ENCODE results near the gene SELENOP. TPM values are rescaled to one million over a fixed set of nuclear protein-coding genes. Genes with fewer than 3 reads are reported as not detected.

The SELENOP gene
- total RNA-seq, 2 experiments from 2014 or later, result not detected

DNA sequence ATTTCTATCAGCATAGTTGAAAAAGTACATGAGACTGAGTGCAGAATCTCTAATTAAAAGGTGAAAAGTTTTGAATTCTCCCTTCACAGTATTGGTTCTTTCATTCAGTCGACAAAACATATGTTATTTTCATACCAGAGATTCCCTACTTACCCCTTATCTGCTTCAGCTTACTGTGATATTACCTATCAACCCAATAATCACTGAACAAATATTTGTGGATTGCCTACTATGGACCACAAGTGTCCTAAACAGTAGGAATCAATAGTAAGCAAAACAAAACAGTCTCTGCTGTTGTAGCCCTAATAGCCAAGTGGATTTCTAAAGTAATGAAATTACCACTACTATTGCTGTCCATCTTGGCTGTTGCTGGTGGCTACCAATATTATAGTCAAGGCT, 43.6 kb downstream of the SELENOP start:
- no peak overlapping the region for H3K27ac Mint-ChIP-seq
- ChIA-PET CTCF (interaction anchor here (1.1 kb wide), 1 partner anchor 345 kb away, joined by 5 read pairs; the partner anchor contains the start of gene GHR), POLR2A (interaction anchor here (0.6 kb wide), 1 partner anchor 425 kb away, joined by 3 read pairs; no protein-coding TSS in a partner anchor)
- H3K27me3 Mint-ChIP-seq, result peaks cover 3% of the 10 kb centered on the region
- H3K9me3 Mint-ChIP-seq, result no peaks in the 10 kb centered on the region
- no peaks in the 10 kb centered on the region for H3K36me3 Mint-ChIP-seq (ENCODE audit: low read depth)
- H3K4me1 Mint-ChIP-seq, result no peaks in the 10 kb centered on the region
- no peak for DNase-seq
- H3K4me3 Mint-ChIP-seq, result no peak overlapping the region

DNA sequence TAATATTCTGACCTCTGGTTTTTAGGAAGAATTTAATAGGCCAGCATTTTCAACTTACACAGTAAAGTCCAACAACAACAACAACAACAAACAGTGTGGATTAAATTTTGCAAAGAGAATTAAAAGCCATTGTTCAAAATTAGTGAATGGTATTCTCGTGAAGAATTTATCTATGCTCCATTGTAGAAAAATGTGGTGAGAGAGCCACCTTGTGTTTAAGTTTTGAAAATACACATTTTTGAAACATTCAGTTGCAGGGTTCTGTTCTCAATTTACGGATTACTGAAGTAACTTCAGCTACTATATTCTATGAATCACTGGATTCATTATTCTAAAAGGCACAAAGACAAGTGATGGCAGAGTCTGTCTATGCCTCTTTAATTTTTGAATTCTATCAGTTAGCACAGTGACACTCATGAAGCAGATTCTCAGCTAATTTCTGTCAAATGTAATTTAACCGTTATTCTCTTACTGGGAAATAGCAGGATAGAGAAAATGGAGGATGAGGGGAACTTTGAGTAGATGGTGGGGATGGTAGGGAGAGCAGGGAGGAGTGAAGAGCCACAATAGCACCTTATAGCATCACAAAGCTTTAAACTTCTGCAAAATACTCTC, 44.1 kb downstream of the SELENOP start:
- H3K36me3 Mint-ChIP-seq (ENCODE audit: low read depth), result no peaks in the 10 kb centered on the region
- H3K4me1 Mint-ChIP-seq, result no peaks in the 10 kb centered on the region
- no peaks in the 10 kb centered on the region for H3K9me3 Mint-ChIP-seq
- H3K27me3 Mint-ChIP-seq, result peaks cover 3% of the 10 kb centered on the region
- no peak overlapping the region for H3K27ac Mint-ChIP-seq
- DNase-seq, result peak; percentile 7
- ChIA-PET POLR2A (interaction anchor here (0.6 kb wide), 1 partner anchor 426 kb away, joined by 3 read pairs; no protein-coding TSS in a partner anchor), CTCF (interaction anchor here (1.1 kb wide), 1 partner anchor 345 kb away, joined by 5 read pairs; the partner anchor contains the start of gene GHR)
- H3K4me3 Mint-ChIP-seq, result no peak overlapping the region

DNA sequence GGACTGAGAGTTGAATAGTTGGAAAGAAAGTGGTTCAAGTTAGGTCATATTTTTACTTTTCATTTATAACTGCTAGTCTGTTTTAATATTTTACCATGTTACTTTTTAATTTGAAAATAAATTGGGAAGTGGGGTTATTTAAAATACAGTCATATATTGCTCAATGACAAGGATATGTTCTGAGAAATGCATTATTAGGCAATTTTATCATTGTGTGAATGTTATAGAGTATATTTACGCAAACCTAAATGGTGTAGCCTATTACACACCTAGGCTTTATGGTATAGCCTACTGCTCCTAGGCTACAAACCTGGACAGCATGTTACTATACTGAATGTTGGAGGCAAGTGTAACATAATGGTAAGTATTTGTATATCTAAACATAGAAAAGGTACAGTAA, 49.9 kb downstream of the SELENOP start:
- Mint-ChIP-seq H3K4me1 (peaks cover 14% of the 10 kb centered on the region), H3K9me3 (no peaks in the 10 kb centered on the region), H3K27me3 (peaks cover 12% of the 10 kb centered on the region), H3K27ac (no peak overlapping the region), H3K36me3 (ENCODE audit: low read depth) (peaks cover 2% of the 10 kb centered on the region), H3K4me3 (no peak overlapping the region)
- ChIA-PET POLR2A (no interaction called here), CTCF (no interaction called here)
- no peak for DNase-seq

- Mint-ChIP-seq H3K36me3 (ENCODE audit: low read depth) (peaks cover 2% of the 10 kb centered on the region), H3K27me3 (peaks cover 11% of the 10 kb centered on the region), H3K4me3 (no peak overlapping the region), H3K9me3 (no peaks in the 10 kb centered on the region), H3K27ac (no peak overlapping the region), H3K4me1 (peaks cover 17% of the 10 kb centered on the region)
- ChIA-PET CTCF (no interaction called here), POLR2A (no interaction called here)
- DNase-seq, result no peak
These were observed 51.3 kb downstream of the SELENOP start for GRCh38 chr5:42760426-42760825.

DNA sequence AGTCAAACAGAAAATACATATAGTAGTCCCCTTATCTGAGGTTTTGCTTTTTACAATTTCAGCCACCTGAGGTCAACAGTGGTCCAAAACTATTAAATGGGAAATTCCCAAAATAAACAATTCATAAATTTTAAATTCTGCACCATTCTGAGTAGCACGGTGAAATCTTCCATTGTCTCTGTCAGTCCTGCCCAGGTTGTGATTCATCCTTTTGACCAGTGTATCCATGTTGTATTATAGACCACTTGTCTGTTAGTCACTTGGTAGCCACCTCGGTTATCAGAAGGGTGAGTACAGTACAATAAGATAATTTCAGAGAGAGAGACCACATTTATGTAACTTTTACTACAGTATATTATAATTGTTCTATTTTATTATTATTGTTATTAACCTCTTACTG, 52.2 kb downstream of the SELENOP start:
- Mint-ChIP-seq H3K4me1 (peaks cover 17% of the 10 kb centered on the region), H3K27me3 (peaks cover 13% of the 10 kb centered on the region), H3K36me3 (ENCODE audit: low read depth) (peaks cover 2% of the 10 kb centered on the region), H3K27ac (no peak overlapping the region), H3K9me3 (no peaks in the 10 kb centered on the region), H3K4me3 (no peak overlapping the region)
- ChIA-PET CTCF (no interaction called here), POLR2A (no interaction called here)
- no peak for DNase-seq

- Mint-ChIP-seq H3K27ac (peak within 1 kb of the TSS; percentile 64), H3K27me3 (peaks cover 15% of the 10 kb centered on the region), H3K4me1 (peaks cover 17% of the 10 kb centered on the region), H3K36me3 (ENCODE audit: low read depth) (peaks cover 2% of the 10 kb centered on the region), H3K4me3 (peak within 1 kb of the TSS; percentile 78), H3K9me3 (no peaks in the 10 kb centered on the region)
- peak; percentile 64 for DNase-seq
- POLR2A ChIA-PET, result no interaction called here
- CTCF ChIA-PET, result interaction anchor here (0.9 kb wide), 1 partner anchor 12 kb away, joined by 4 read pairs; no protein-coding TSS in a partner anchor
These were observed 54.8 kb downstream of the SELENOP start, which contains the start of gene CCDC152 for GRCh38 chr5:42756606-42757601. Gene CCDC152 (plus strand): TSS chr5:42756818. CDS start chr5:42759122, 2,304 bp downstream.

GRCh38 chr5:42753099-42753498, 58.6 kb downstream of the SELENOP start:
- ChIA-PET POLR2A (no interaction called here), CTCF (no interaction called here)
- H3K9me3 Mint-ChIP-seq, result no peaks in the 10 kb centered on the region
- H3K27me3 Mint-ChIP-seq, result peaks cover 8% of the 10 kb centered on the region
- no peak for DNase-seq
- H3K27ac Mint-ChIP-seq, result no peak overlapping the region
- H3K4me3 Mint-ChIP-seq, result no peak overlapping the region
- H3K36me3 Mint-ChIP-seq (ENCODE audit: low read depth), result no peaks in the 10 kb centered on the region
- H3K4me1 Mint-ChIP-seq, result peaks cover 20% of the 10 kb centered on the region

DNA sequence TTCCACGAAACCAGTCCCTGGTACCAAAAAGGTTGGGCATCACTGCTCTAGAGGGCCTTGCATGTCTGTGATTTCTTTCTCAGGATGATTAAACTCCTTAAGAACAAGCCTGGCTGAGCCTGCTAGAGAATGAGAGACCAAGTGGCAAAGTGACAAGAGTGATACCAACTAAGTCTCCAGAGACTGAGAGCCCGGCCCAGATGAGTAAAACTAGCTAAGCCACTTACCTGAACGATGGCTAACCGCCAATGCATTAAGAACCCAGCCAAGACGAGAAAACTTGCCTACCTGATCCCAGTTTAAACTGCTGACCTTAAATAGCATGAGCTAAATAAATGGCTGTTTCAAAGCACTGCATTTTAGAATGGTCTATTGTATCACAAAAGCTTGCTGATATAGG, 60.6 kb downstream of the SELENOP start:
- Mint-ChIP-seq H3K4me1 (peaks cover 10% of the 10 kb centered on the region), H3K36me3 (ENCODE audit: low read depth) (no peaks in the 10 kb centered on the region), H3K4me3 (no peak overlapping the region), H3K9me3 (no peaks in the 10 kb centered on the region), H3K27me3 (peaks cover 7% of the 10 kb centered on the region), H3K27ac (no peak overlapping the region)
- CTCF ChIA-PET, result interaction anchor here (0.6 to 1.2 kb wide), 3 partner anchors 8 to 116 kb away, joined by 3 to 4 read pairs (median 3); no protein-coding TSS in a partner anchor
- POLR2A ChIA-PET, result interaction anchor here (0.6 kb wide), 1 partner anchor 826 kb away, joined by 3 read pairs; the partner anchor contains the start of gene FBXO4
- no peak for DNase-seq

- ChIA-PET POLR2A (interaction anchor here (0.6 kb wide), 1 partner anchor 825 kb away, joined by 3 read pairs; the partner anchor contains the start of gene FBXO4), CTCF (interaction anchor here (0.6 to 1.0 kb wide), 2 partner anchors 61 to 469 kb away, joined by 3 read pairs; no protein-coding TSS in a partner anchor)
- no peak overlapping the region for H3K27ac Mint-ChIP-seq
- peaks cover 6% of the 10 kb centered on the region for H3K27me3 Mint-ChIP-seq
- H3K4me1 Mint-ChIP-seq, result peaks cover 10% of the 10 kb centered on the region
- no peak for DNase-seq
- no peak overlapping the region for H3K4me3 Mint-ChIP-seq
- H3K36me3 Mint-ChIP-seq (ENCODE audit: low read depth), result no peaks in the 10 kb centered on the region
- no peaks in the 10 kb centered on the region for H3K9me3 Mint-ChIP-seq
These were observed 61.2 kb downstream of the SELENOP start for GRCh38 chr5:42750507-42750906.

Other genes with a start within 250 kb of the SELENOP start
- gene CCDC152, start 55.1 kb downstream of the SELENOP start, total RNA-seq, result 1 to 10 TPM; 4.8 to 5.2 TPM
- gene ANXA2R, start 228.4 kb upstream of the SELENOP start, total RNA-seq, result 10 to 100 TPM; 29.5 to 32.0 TPM

Data from activated CD4-positive, alpha-beta T cell treated with anti-CD3 and anti-CD28 coated beads, Interleukin-2, amount 10 ng/mL, durations not matched to agents 7 days and 5 days (primary cell).